Measurements from ENCODE around the gene RASL10B. TPM values are rescaled to one million over a fixed set of nuclear protein-coding genes. Genes with fewer than 3 reads are reported as not detected.

Gene RASL10B, protein sequence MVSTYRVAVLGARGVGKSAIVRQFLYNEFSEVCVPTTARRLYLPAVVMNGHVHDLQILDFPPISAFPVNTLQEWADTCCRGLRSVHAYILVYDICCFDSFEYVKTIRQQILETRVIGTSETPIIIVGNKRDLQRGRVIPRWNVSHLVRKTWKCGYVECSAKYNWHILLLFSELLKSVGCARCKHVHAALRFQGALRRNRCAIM
- total RNA-seq (2022; extraction: Qiagen RNA extraction; ENCODE audit: low read depth) = 0.12 to 0.15 TPM (median 0.14 TPM) in 4 of 5 replicates, not detected in the other

DNA sequence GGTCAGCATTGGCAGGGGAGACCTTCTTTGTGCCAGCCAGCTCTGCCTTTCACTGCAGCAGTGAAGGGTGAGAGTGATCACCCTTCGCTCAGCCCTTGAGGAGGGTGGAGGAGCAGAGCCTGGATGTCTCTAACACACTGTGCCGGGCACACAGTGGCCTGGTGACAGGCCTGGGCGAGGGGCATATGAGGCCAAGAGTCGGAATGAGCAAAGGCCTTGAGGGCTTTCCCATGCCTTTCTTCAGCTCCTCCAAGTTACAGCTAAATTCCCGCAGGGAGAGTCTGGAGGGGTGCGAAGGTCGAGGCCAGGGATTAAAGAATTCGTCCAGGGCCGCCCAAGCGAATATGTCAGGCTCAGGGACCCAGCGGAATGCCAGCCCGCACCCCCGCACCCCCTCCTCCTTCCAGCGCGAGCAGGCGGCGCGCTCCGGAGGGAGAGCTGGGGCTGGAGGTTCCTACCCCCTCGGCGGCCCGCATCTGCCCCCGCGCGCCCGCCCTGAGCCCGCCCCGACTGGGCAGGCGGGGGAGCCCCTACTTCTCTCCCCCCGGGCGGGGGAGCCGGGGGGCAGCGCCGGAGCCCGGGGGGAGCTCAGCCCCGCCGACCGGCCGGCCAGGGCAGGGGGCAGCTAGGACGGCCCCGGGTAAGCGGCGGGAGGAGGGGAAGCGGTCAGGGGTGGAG is at the start of gene RASL10B:
Gene RASL10B, plus strand, starts transcription at position 401 of the 678 bp plus-strand sequence. CDS start 3,546 bp downstream, outside the sequence.

DNA sequence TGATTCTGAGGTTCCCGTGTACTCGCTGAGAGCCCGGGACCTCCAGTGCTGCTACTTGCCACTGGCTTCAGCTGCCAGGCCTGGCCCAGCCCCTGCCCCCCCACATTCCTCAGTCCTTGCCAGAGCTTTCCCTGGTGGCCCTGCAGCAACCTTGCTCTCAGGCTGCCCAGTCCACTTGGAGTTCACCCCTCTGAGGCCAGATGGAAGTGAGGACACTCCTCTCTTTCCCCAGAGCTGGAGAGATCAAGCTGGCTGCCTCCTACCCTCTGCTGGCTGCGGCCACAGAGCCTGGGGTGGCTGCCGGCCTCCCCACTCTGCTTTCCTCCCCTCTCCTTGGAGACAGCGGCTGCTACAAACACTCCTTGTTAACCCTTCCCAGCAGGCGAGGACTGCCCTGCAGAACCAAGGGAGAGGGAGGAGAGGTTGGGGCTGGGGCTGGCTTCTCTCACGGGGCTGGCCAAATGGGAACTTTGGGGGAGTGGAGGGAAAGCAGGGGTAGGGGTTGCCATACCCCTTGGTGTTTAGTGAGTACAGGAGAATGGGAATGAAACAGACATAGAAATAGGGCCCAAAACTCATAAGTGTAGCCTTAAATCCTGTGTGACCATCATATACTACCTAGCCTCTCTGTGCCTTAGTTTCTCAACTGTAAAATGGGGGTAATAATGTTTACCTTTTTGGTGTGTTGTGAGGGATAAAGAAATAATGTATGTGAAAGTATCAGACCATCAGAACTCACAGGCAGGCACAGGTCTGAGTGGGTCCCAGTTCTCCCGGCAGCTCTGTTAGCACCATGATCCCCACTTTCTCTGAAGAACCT is 21.7 kb downstream of the RASL10B start, which contains the start of gene GAS2L2:
Gene GAS2L2, minus strand, starts transcription at position 295 of the 820 bp plus-strand sequence. CDS start 389 bp downstream, outside the sequence.

DNA sequence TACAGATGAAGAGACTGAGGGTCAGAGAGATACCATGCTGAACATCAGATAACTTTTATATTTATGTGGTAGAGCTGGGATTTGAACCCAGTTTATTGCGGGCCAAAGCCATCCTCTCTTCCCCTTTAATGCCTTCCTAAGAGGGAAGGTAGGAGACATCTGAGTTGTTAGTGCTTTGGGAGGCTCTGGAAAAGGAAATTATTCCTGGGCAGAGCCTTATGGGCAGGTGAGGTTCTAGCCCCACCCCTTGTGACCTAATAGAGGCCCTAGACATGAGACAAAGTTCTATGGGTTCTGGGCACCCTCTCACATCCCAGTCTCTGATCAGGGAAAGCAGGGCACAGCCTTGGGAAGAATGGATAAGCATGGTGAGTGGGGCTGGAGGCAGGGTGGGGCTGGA is 29.1 kb downstream of the RASL10B start, which contains the start of gene C17orf50:
Gene C17orf50, plus strand, starts transcription at position 301 of the 400 bp plus-strand sequence. Its CDS starts 55 bp downstream, at position 356.

Other genes starting within 250 kb of the RASL10B start
- not detected in 5 replicates for gene SLFN12L, start 194.0 kb upstream of the RASL10B start, total RNA-seq (2022; extraction: Qiagen RNA extraction; ENCODE audit: low read depth)
- not detected in 5 replicates for gene SLFN14, start 170.8 kb upstream of the RASL10B start, total RNA-seq (2022; extraction: Qiagen RNA extraction; ENCODE audit: low read depth)
- gene PEX12, start 153.1 kb upstream of the RASL10B start, total RNA-seq (2022; extraction: Qiagen RNA extraction; ENCODE audit: low read depth) = 7.4 to 9.0 TPM (median 7.8 TPM) in 5 replicates
- 126 to 156 TPM (median 143 TPM) in 5 replicates for gene AP2B1, start 144.3 kb upstream of the RASL10B start, total RNA-seq (2022; extraction: Qiagen RNA extraction; ENCODE audit: low read depth)
- gene GAS2L2, start 21.6 kb downstream of the RASL10B start, total RNA-seq (2022; extraction: Qiagen RNA extraction; ENCODE audit: low read depth) = 0.06 to 0.08 TPM in 2 of 5 replicates, not detected in the others
- gene C17orf50, start 29.2 kb downstream of the RASL10B start, total RNA-seq (2022; extraction: Qiagen RNA extraction; ENCODE audit: low read depth) = 0.38 to 0.56 TPM in 2 of 5 replicates, not detected in the others
- 2.7 to 8.4 TPM (median 7.1 TPM) in 5 replicates for gene MMP28, start 64.0 kb downstream of the RASL10B start, total RNA-seq (2022; extraction: Qiagen RNA extraction; ENCODE audit: low read depth)
- gene TAF15, start 77.8 kb downstream of the RASL10B start, total RNA-seq (2022; extraction: Qiagen RNA extraction; ENCODE audit: low read depth) = 210 to 259 TPM (median 226 TPM) in 5 replicates
- gene HEATR9, start 137.3 kb downstream of the RASL10B start, total RNA-seq (2022; extraction: Qiagen RNA extraction; ENCODE audit: low read depth) = not detected in 5 replicates
- gene CCL5, start 148.7 kb downstream of the RASL10B start, total RNA-seq (2022; extraction: Qiagen RNA extraction; ENCODE audit: low read depth) = 1.0 to 2.3 TPM (median 1.5 TPM) in 5 replicates
- 2.7 to 6.7 TPM (median 3.7 TPM) in 5 replicates for gene RDM1, start 199.1 kb downstream of the RASL10B start, total RNA-seq (2022; extraction: Qiagen RNA extraction; ENCODE audit: low read depth)
- not detected in 5 replicates for gene LYZL6, start 212.1 kb downstream of the RASL10B start, total RNA-seq (2022; extraction: Qiagen RNA extraction; ENCODE audit: low read depth)
- gene CCL16, start 249.9 kb downstream of the RASL10B start, total RNA-seq (2022; extraction: Qiagen RNA extraction; ENCODE audit: low read depth) = not detected in 5 replicates